Spinal cord (tissue), 10 donors: ENCODE measurements around the gene NEGR1. TPM values are rescaled to one million over a fixed set of nuclear protein-coding genes. Genes with fewer than 3 reads are reported as not detected.

ENCODE experiments used
- DNase-seq, 6 donors: peaks; one replicate each; pipeline versions ENCODE4 v3.0.0 to v3.0.0-alpha.2; 2013 to 2015; ENCODE audit warnings: low spot score in 6 of 6, low read depth in 4 of 6
- H3K27ac ChIP-seq: one replicate; pipeline ENCODE4 v1.5.1; 2013; ENCODE audit warnings: low read depth, low read length, control low read depth
- H3K27me3 ChIP-seq: one replicate; pipeline ENCODE4 v1.6.1; 2013; ENCODE audit warnings: low read length; ENCODE audit not compliant: control insufficient read depth, insufficient read depth
- H3K36me3 ChIP-seq: one replicate; pipeline ENCODE4 v1.6.1; 2013; ENCODE audit warnings: low read length; ENCODE audit not compliant: control insufficient read depth, insufficient read depth
- H3K4me1 ChIP-seq: one replicate; pipeline ENCODE4 v1.6.1; 2013; ENCODE audit warnings: low read length; ENCODE audit not compliant: control insufficient read depth, insufficient read depth
- H3K4me3 ChIP-seq: one replicate; pipeline ENCODE4 v1.5.1; 2013; ENCODE audit warnings: low read depth, low read length, control low read depth
- H3K9me3 ChIP-seq: one replicate; pipeline ENCODE4 v1.6.1; 2013; ENCODE audit warnings: low read length; ENCODE audit not compliant: control insufficient read depth, insufficient read depth
- WGBS: methylation state at CpG from one replicate; pipeline ENCODE4 v1.1.5; 2013; ENCODE audit warnings: missing lambda C conversion rate; ENCODE audit not compliant: insufficient coverage; 5-methylcytosine and 5-hydroxymethylcytosine counted together
- polyA plus RNA-seq, 2 donors: library from polyadenylated mRNA; unstranded; fragments of 120-200 nt; gene quantifications; one replicate each; pipeline ENCODE4 v1.2.1, GENCODE V29; 2013; ENCODE audit not compliant: insufficient read length in 2 of 2
- total RNA-seq, 2 donors: library from RNA; depleted of rRNA in 1 of 2; stranded (reverse); fragments of 120-200 nt in 1 of 2; fragments of >200 nt in 1 of 2; gene quantifications; one replicate each; pipeline versions ENCODE4 v1.2.3 to v1.2.4, GENCODE V29; 2013 to 2014
- donor health status: healthy.

Gene NEGR1
- total and polyA plus RNA-seq, 4 donors, result 21.4 to 88.6 (median 72.8) TPM

DNA sequence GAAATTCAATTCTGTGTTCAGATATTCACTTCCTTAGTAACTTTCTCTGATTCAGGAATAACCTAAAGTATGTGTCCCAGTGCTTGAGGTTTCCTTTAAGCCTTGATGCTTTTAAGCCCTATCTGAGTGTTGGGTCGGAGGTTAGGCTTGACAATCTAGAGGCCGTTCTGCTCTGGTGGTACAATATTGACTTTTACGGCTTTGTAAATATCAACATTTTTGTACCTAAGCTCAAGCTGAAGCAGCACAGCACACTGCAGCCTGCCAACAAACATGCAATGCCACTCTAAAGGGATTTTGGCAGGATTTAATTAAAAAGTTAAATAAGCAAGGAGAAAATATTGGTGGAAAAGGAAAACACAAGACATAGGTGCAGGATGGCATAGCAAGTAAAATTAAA lies 279.2 kb downstream of the NEGR1 start:
- no peak overlapping the region for H3K27ac ChIP-seq
- no peaks in the 10 kb centered on the region for H3K36me3 ChIP-seq
- peak in 2 of 6 donors; percentile 2 to 20 for DNase-seq
- no peaks in the 10 kb centered on the region for H3K9me3 ChIP-seq
- 74% methylated on average over 3 of the region's 3 CpGs for WGBS
- H3K27me3 ChIP-seq, result no peaks in the 10 kb centered on the region
- H3K4me1 ChIP-seq, result no peaks in the 10 kb centered on the region
- no peak overlapping the region for H3K4me3 ChIP-seq

GRCh38 chr1:72000809-72001208 lies 281.5 kb downstream of the NEGR1 start:
- DNase-seq, result no peak
- Histone ChIP-seq H3K4me1 (no peaks in the 10 kb centered on the region), H3K27me3 (no peaks in the 10 kb centered on the region), H3K36me3 (no peaks in the 10 kb centered on the region), H3K9me3 (no peaks in the 10 kb centered on the region), H3K4me3 (no peak overlapping the region), H3K27ac (no peak overlapping the region)
- WGBS, result 84% methylated on average over 3 of the region's 4 CpGs

DNA sequence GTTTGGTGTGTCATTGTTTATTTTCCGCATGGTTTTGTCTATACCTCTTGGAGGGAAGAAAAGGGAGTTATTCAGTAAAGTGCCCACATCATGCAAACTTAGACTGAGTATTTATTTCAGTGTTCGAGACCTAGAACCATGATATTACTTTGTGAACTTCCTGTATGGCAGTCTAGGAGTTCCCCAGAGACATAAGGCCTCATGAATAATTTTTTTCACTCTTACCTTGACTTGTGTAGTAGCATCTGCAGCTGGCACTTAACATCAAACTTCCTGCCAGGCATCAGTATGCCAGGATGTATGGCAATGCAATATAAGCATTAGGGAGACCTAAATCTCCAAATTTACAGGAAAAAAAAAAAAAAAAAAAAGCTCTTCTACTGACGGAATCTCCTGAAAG lies 287.7 kb downstream of the NEGR1 start:
- no peak overlapping the region for H3K27ac ChIP-seq
- no peaks in the 10 kb centered on the region for H3K36me3 ChIP-seq
- H3K4me3 ChIP-seq, result no peak overlapping the region
- H3K27me3 ChIP-seq, result no peaks in the 10 kb centered on the region
- no peaks in the 10 kb centered on the region for H3K4me1 ChIP-seq
- H3K9me3 ChIP-seq, result no peaks in the 10 kb centered on the region
- WGBS, result no CpG with 5 or more reads among the region's 3 CpGs
- DNase-seq, result no peak

- 41% methylated on average over 2 of the region's 6 CpGs for WGBS
- H3K4me1 ChIP-seq, result no peaks in the 10 kb centered on the region
- no peak overlapping the region for H3K27ac ChIP-seq
- H3K4me3 ChIP-seq, result no peak overlapping the region
- no peaks in the 10 kb centered on the region for H3K9me3 ChIP-seq
- no peak for DNase-seq
- H3K27me3 ChIP-seq, result no peaks in the 10 kb centered on the region
- H3K36me3 ChIP-seq, result no peaks in the 10 kb centered on the region
Observed at GRCh38 chr1:71987181-71987580, 295.2 kb downstream of the NEGR1 start.

DNA sequence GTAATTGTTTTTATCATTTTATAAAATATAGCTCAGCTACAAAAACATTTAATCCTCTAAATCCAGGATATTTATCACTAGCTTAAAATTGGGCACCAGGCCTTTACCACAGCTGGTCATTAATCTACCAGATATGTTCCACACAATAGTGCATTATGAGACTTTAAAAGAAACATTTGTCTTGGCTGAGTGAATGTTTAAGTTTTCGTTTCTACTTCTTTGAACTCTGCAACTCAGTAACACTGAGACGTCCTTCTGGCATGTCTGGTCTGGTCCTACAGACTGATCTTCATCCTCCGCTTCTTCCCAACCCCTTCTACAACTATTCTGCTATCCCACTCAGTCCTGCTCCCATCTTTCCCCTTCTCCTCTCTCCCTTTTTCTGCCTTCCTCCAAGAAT lies 296.2 kb downstream of the NEGR1 start:
- no peaks in the 10 kb centered on the region for H3K36me3 ChIP-seq
- DNase-seq, result peak in 2 of 6 donors; percentile 6 to 17
- no peaks in the 10 kb centered on the region for H3K27me3 ChIP-seq
- no peak overlapping the region for H3K27ac ChIP-seq
- WGBS, result 50% methylated on average over 2 of the region's 3 CpGs
- no peaks in the 10 kb centered on the region for H3K4me1 ChIP-seq
- no peak overlapping the region for H3K4me3 ChIP-seq
- no peaks in the 10 kb centered on the region for H3K9me3 ChIP-seq

DNA sequence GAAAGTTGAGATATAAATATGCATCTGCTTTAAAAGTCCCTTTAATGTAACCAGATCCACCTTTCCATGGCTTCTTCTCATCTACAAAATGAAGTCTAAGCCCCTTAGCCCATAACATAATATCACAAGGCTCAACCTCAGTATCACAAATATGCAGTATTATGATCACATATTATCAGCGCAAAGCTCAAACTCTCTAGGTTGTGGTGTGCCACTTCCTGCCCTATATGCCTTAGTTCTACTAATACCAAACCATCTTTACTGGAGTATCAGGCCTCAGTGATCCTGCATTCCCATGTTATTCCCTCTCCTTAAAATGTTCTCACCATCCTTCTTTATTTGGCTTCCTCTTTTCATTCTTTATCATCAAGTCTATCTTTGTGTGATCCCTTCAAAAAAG lies 301.8 kb downstream of the NEGR1 start:
- H3K27me3 ChIP-seq, result no peaks in the 10 kb centered on the region
- H3K36me3 ChIP-seq, result no peaks in the 10 kb centered on the region
- H3K4me3 ChIP-seq, result no peak overlapping the region
- no peaks in the 10 kb centered on the region for H3K9me3 ChIP-seq
- no peak for DNase-seq
- 100% methylated on average over 1 of the region's 1 CpG for WGBS
- H3K27ac ChIP-seq, result no peak overlapping the region
- H3K4me1 ChIP-seq, result no peaks in the 10 kb centered on the region

DNA sequence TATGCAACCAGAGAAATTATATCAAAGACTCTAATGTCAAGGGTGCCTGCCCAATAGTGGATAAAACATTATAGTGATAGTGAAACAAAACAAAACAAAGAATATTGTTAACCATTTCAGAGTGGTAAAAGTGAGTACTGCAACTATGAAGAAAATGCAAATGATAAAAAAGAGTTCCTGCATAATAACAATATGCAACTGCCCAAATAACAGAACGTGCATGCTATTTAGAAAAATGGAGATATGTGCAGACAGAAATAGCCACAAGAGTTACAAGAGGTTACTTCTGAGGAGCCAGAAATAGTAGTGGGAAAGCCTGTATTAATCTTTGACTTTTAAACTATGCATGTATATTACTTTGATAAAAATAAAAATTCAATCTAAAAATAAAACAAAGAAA lies 302.5 kb downstream of the NEGR1 start:
- H3K4me1 ChIP-seq, result no peaks in the 10 kb centered on the region
- H3K9me3 ChIP-seq, result no peaks in the 10 kb centered on the region
- WGBS, result no CpG with 5 or more reads among the region's 1 CpG
- H3K36me3 ChIP-seq, result no peaks in the 10 kb centered on the region
- no peak overlapping the region for H3K27ac ChIP-seq
- no peaks in the 10 kb centered on the region for H3K27me3 ChIP-seq
- H3K4me3 ChIP-seq, result no peak overlapping the region
- DNase-seq, result no peak

- no CpG with 5 or more reads among the region's 2 CpGs for WGBS
- Histone ChIP-seq H3K9me3 (no peaks in the 10 kb centered on the region), H3K4me1 (no peaks in the 10 kb centered on the region), H3K36me3 (no peaks in the 10 kb centered on the region), H3K27me3 (no peaks in the 10 kb centered on the region), H3K4me3 (no peak overlapping the region), H3K27ac (no peak overlapping the region)
- no peak for DNase-seq
Observed at GRCh38 chr1:71967670-71968069, 314.7 kb downstream of the NEGR1 start.

DNA sequence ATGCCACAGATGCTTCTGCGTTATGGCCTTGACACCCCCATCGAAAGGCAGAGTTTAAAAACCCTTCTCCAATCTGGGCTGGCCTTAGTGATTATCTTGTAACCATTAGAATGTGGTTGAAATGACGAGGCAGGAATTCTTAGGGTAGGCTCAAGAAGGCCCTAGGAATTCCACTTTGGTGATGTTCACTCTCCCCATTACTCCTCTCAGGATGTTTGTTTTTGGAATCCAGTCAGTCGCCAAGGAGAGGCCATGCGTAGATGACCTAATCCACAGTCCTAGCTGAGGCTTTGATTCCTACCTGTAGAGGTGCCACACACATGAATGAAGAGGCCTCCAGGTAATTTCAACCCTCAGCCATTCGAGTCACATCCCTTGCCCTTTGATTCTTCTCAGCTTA lies 318.2 kb downstream of the NEGR1 start:
- no peak overlapping the region for H3K27ac ChIP-seq
- H3K4me1 ChIP-seq, result no peaks in the 10 kb centered on the region
- H3K36me3 ChIP-seq, result no peaks in the 10 kb centered on the region
- no peak for DNase-seq
- no peak overlapping the region for H3K4me3 ChIP-seq
- 91% methylated on average over 3 of the region's 6 CpGs for WGBS
- no peaks in the 10 kb centered on the region for H3K27me3 ChIP-seq
- H3K9me3 ChIP-seq, result no peaks in the 10 kb centered on the region

DNA sequence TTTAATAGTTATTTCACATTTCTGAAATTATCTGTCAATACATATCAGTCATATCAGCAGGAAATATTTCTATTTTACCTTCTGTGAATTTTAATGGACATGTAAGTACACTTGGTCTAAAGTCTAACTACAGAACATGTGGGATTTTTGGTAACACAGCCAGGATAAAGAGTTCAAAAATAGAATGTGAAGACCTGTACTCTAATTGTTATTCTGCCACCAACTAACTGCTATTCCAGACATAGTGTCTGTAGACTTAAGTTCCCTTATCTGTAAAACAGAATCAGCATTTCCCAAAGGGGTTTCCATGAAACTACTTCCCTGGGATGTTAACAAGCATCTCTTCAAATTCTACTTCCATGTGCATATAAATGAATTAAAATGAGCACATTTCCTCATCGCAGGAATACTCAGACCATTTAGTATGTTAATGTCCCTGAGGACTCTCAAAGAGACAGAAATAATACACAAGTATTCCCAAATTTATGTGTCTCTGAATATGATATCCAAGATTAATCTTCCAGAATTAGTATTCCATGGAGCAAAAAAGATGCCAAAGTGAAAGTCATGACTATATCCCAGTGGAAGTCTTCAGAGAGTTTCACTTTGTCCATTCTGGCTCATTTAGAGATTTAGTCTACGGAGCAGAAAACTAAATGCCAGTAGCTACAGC lies 325.6 kb downstream of the NEGR1 start:
- Histone ChIP-seq H3K4me3 (no peak overlapping the region), H3K36me3 (no peaks in the 10 kb centered on the region), H3K27ac (no peak overlapping the region), H3K27me3 (no peaks in the 10 kb centered on the region), H3K4me1 (no peaks in the 10 kb centered on the region), H3K9me3 (no peaks in the 10 kb centered on the region)
- peak in 1 of 6 donors; percentile 61 for DNase-seq
- WGBS, result no CpG with 5 or more reads among the region's 2 CpGs
